Motor neuron (in vitro differentiated cells): ENCODE measurements around the gene STX2. TPM values are rescaled to one million over a fixed set of nuclear protein-coding genes. Genes with fewer than 3 reads are reported as not detected.
A peak's percentile ranks its signal among the peaks of the same experiment; 100 is the strongest.
"Not testable (repeated sequence)": the region's sequence is repeated elsewhere in the genome, so short reads cannot be mapped to it uniquely, and the experiment has no call there.

Source experiments
- ATAC-seq, 8 experiments: fragments of 200-7000 bp; cut with Tn5 transposase; replicated peaks in 6 of 8; 2 replicates each; pipeline ENCODE4 v1.8.0; 2021; ENCODE audit warnings: mild to moderate bottlenecking in 8 of 8, moderate library complexity in 8 of 8
- H3K27ac ChIP-seq, 2 donors: fragments of 250-450 bp; sonication (Bioruptor Pico); 2 replicates each; pipeline ENCODE4 v1.9.0; 2021; ENCODE audit warnings: antibody characterized with exemption in 2 of 2, mild to moderate bottlenecking in 2 of 2, moderate library complexity in 1 of 2
- H3K4me1 ChIP-seq, 2 donors: fragments of 250-450 bp; sonication (Bioruptor Pico); replicated peaks in 1 of 2; 2 replicates each; pipeline ENCODE4 v1.6.1; 2021; ENCODE audit warnings: antibody characterized with exemption in 2 of 2, mild to moderate bottlenecking in 2 of 2, moderate library complexity in 1 of 2
- H3K4me3 ChIP-seq, 5 donors: fragments of 250-450 bp; sonication (Bioruptor Pico); 2 replicates each; pipeline ENCODE4 v1.9.0; 2021; ENCODE audit warnings: antibody characterized with exemption in 5 of 5, mild to moderate bottlenecking in 5 of 5, moderate library complexity in 4 of 5
- WGBS, 10 experiments: fragments of 450-650 bp; shearing (Covaris generic); methylation state at CpG; one replicate each; pipeline ENCODE4 v1.0.0; 2022; 5-methylcytosine and 5-hydroxymethylcytosine counted together
- in situ Hi-C, 9 experiments: fragments of 400-800 bp; cut with MboI; loops; one replicate each; pipeline ENCODE4 v1.15.0; 2021; ENCODE audit warnings: low sequenced_read_pairs in 9 of 9, low pct_unique_long_range_greater_than_20kb in 2 of 9; ENCODE audit not compliant: unreplicated experiment in 9 of 9
- total RNA-seq, 8 experiments: library from RNA; unstranded; fragments of 300-600 nt; gene quantifications; 2 replicates each; pipeline versions ENCODE4 v1.2.3 to v1.2.4, GENCODE V29; 2022

The STX2 gene
- total RNA-seq, 8 experiments from 2014 or later = 12.7 to 25.5 (median 19.2) TPM

DNA sequence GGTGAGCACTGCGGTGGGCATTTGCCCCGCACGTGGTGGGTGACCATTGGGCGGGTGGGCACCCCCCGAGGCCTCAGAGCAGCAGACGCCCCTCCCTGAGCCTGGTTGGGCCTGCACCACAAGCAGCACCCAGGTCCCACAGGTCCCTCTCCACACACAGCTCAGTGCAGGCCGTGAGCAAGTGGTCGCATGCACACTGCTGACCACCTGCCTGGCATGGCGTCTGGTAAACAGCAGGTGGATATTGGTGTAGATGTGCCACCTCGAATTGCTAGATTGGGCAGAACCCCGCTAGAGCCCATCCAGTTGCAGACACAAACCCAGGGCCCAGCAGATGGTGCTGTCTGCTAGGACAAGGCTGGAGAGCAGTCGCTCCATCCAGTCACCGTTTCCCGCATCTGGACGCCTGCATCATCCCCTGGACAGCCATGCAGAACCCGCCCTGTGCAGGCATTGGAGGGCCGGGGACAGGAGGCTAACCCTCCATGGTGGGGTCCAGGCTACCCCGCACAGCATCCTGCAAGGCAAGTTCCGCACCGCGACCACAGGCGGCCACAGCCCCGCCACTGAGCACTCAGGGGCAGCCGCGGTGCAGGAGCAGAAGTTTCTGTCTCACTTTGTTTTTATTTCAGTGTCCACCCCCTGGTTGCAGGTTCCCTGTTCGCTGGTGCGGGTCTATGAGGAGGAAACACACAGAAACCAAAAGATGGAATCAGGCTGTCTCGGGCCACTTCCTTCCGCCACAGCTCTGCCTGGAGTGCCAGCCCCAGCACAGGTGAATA, 77.3 kb downstream of the STX2 start:
- H3K4me1 ChIP-seq = no peaks in the 10 kb centered on the region
- peak; percentile 90 to 95 (median 94) for ATAC-seq
- in situ Hi-C loops = no loop called here
- no peak overlapping the region for H3K27ac ChIP-seq
- H3K4me3 ChIP-seq = no peak overlapping the region
- WGBS, 10 experiments = 16 to 82% (median 50%) methylated on average over 1 to 7 of the region's 29 CpGs; no CpG with 5 or more reads in 6 of the 10 experiments

GRCh38 chr12:130754234-130754901, 84.7 kb downstream of the STX2 start:
- no peak for ATAC-seq
- no peak overlapping the region for H3K27ac ChIP-seq
- in situ Hi-C loops = loop anchor here in 1 of 9 experiments (10.0 kb wide), 1 partner anchor 710 kb away; no protein-coding TSS in a partner anchor
- H3K4me3 ChIP-seq = no peak overlapping the region
- WGBS, 10 experiments = 14 to 100% (median 39%) methylated on average over 1 to 3 of the region's 3 CpGs; no CpG with 5 or more reads in 2 of the 10 experiments
- H3K4me1 ChIP-seq = peaks cover 0 to 6% of the 10 kb centered on the region in 2 donors

- WGBS, 10 experiments = 34 to 100% (median 66%) methylated on average over 1 to 9 of the region's 20 CpGs; no CpG with 5 or more reads in 2 of the 10 experiments
- ATAC-seq = peak in 5 of 8 experiments; percentile 14 to 68 (median 60)
- Histone ChIP-seq H3K27ac (no peak overlapping the region), H3K4me1 (peaks cover 0 to 6% of the 10 kb centered on the region in 2 donors), H3K4me3 (no peak overlapping the region)
- in situ Hi-C loops = loop anchor here in 1 of 9 experiments (10.0 kb wide), 1 partner anchor 708 kb away; no protein-coding TSS in a partner anchor
Observed at GRCh38 chr12:130752692-130753230, 86.3 kb downstream of the STX2 start.

DNA sequence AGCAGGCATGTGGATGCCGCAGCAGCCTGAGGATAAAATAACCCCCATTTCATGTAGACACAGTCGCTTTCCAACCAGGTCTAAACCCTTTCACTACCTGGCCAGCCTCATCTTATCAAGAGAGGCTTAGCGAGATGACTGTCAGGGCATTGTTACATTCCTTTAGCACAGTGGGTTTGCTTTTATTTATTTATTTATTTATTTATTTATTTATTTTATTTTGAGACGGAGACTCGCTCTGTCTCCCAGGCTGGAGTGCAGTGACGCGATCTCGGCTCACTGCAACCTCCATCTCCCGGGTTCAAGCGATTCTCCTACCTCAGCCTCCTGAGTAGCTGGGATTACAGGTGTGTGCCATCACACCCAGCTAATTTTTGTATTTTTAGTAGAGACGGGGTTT, 87.0 kb downstream of the STX2 start:
- ATAC-seq, H3K4me1 ChIP-seq, H3K27ac ChIP-seq, H3K4me3 ChIP-seq: not testable (repeated sequence)
- in situ Hi-C loops = loop anchor here in 1 of 9 experiments (10.0 kb wide), 1 partner anchor 707 kb away; no protein-coding TSS in a partner anchor
- 70 to 100% (median 93%) methylated on average over 1 to 10 of the region's 11 CpGs; no CpG with 5 or more reads in 2 of the 10 experiments for WGBS, 10 experiments

GRCh38 chr12:130748786-130749185, 90.3 kb downstream of the STX2 start:
- no peak overlapping the region for H3K4me3 ChIP-seq
- ATAC-seq = no peak
- no peak overlapping the region for H3K27ac ChIP-seq
- WGBS, 10 experiments = 0 to 53% (median 39%) methylated on average over 1 to 10 of the region's 10 CpGs
- in situ Hi-C loops = loop anchor here in 4 of 9 experiments (25.0 kb wide), 3 partner anchors 336 to 711 kb away; no protein-coding TSS in a partner anchor
- peaks cover 0 to 6% of the 10 kb centered on the region in 2 donors for H3K4me1 ChIP-seq

GRCh38 chr12:130747867-130748740, 90.9 kb downstream of the STX2 start:
- peaks cover 0 to 6% of the 10 kb centered on the region in 2 donors for H3K4me1 ChIP-seq
- H3K4me3 ChIP-seq = no peak overlapping the region
- H3K27ac ChIP-seq = no peak overlapping the region
- peak; percentile 97 to 100 (median 99) for ATAC-seq
- WGBS, 10 experiments = 0 to 36% (median 7%) methylated on average over 2 to 11 of the region's 13 CpGs
- in situ Hi-C loops = loop anchor here in 4 of 9 experiments (25.0 kb wide), 3 partner anchors 336 to 711 kb away; no protein-coding TSS in a partner anchor

DNA sequence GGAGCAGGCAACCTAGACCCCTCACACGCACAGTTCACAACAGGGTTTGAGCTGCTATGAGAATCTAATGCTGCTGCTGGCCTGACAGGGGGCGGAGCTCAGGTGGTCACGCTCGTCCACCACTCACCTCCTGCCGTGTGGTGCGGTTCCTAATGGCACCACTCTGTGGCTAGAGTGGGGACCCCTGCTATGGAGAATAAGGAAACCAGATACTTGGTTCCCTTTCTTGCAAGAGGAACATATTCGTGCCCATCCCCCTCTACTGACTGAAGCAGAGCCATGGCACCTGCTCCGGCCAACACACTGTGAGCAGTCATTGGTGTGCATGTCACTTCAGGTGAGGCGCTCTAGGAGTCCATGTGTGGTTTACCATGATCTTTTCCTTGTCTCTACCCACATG, 92.5 kb downstream of the STX2 start:
- no peaks in the 10 kb centered on the region for H3K4me1 ChIP-seq
- 0 to 100% (median 63%) methylated on average over 1 to 5 of the region's 9 CpGs; no CpG with 5 or more reads in 1 of the 10 experiments for WGBS, 10 experiments
- ATAC-seq = no peak
- H3K4me3 ChIP-seq = no peak overlapping the region
- no peak overlapping the region for H3K27ac ChIP-seq
- in situ Hi-C loops = loop anchor here in 4 of 9 experiments (25.0 kb wide), 3 partner anchors 334 to 709 kb away; no protein-coding TSS in a partner anchor

DNA sequence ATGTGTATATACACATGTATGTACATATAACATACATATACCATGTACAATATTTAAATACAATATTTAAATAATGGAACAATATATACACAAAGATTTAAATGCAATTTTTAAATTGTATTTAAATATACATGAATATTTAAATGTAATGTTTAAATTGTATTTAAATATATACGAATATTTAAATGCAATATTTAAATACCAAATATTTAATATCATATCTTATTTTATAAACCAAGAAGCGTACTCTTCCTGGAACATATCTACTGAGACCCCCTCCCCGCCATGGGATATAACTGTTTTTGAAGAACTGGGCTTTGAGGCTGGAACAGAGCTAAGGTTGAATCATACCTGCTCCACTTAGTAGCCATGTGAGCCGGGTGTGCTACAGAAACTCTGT, 93.1 kb downstream of the STX2 start:
- in situ Hi-C loops = loop anchor here in 4 of 9 experiments (25.0 kb wide), 3 partner anchors 334 to 709 kb away; no protein-coding TSS in a partner anchor
- no peak for ATAC-seq
- WGBS, 10 experiments = 35 to 93% (median 80%) methylated on average over 1 to 4 of the region's 4 CpGs; no CpG with 5 or more reads in 1 of the 10 experiments

DNA sequence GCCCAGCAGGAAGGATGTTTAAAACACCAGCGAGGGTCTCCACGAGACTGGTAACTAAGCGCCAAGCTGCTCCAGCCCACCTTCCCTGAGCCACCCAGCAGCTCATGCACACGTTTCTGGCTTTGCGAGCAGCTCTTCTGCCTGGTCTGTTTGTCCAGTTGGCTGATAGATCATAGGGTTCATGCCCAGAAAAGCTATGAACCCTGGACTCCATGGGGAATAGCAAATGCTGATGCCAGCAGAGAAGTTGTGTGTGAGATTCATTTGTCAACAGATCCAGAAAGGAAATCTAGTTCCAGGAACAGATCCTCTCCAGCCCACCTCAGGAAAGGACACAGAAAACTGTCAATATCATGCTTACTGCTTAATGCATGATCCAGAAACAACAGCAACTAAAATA, 94.8 kb downstream of the STX2 start:
- Histone ChIP-seq H3K4me1 (no peaks in the 10 kb centered on the region), H3K27ac (no peak overlapping the region), H3K4me3 (no peak overlapping the region)
- in situ Hi-C loops = loop anchor here in 4 of 9 experiments (25.0 kb wide), 3 partner anchors 332 to 707 kb away; no protein-coding TSS in a partner anchor
- ATAC-seq = no peak
- 6 to 94% (median 50%) methylated on average over 2 of the region's 5 CpGs; no CpG with 5 or more reads in 5 of the 10 experiments for WGBS, 10 experiments

More for the DNA sequence above, 93.1 kb downstream of the STX2 start:
- Histone ChIP-seq H3K4me3 (no peak overlapping the region), H3K27ac (no peak overlapping the region), H3K4me1 (no peaks in the 10 kb centered on the region)

- no peak overlapping the region for H3K4me3 ChIP-seq
- no peaks in the 10 kb centered on the region for H3K4me1 ChIP-seq
- ATAC-seq = no peak
- 20 to 93% (median 33%) methylated on average over 2 to 5 of the region's 5 CpGs; no CpG with 5 or more reads in 2 of the 10 experiments for WGBS, 10 experiments
- H3K27ac ChIP-seq = no peak overlapping the region
- in situ Hi-C loops = loop anchor here in 4 of 9 experiments (25.0 kb wide), 3 partner anchors 331 to 706 kb away; no protein-coding TSS in a partner anchor
Observed at GRCh38 chr12:130743606-130744005, 95.4 kb downstream of the STX2 start.

GRCh38 chr12:130743176-130743575, 95.9 kb downstream of the STX2 start:
- 0 to 100% (median 71%) methylated on average over 1 of the region's 2 CpGs; no CpG with 5 or more reads in 3 of the 10 experiments for WGBS, 10 experiments
- H3K4me1 ChIP-seq = no peaks in the 10 kb centered on the region
- H3K27ac ChIP-seq = no peak overlapping the region
- in situ Hi-C loops = loop anchor here in 4 of 9 experiments (25.0 kb wide), 3 partner anchors 331 to 706 kb away; no protein-coding TSS in a partner anchor
- H3K4me3 ChIP-seq = no peak overlapping the region
- ATAC-seq = no peak
